ENCODE results near the gene STIM2.

The STIM2 gene

DNA sequence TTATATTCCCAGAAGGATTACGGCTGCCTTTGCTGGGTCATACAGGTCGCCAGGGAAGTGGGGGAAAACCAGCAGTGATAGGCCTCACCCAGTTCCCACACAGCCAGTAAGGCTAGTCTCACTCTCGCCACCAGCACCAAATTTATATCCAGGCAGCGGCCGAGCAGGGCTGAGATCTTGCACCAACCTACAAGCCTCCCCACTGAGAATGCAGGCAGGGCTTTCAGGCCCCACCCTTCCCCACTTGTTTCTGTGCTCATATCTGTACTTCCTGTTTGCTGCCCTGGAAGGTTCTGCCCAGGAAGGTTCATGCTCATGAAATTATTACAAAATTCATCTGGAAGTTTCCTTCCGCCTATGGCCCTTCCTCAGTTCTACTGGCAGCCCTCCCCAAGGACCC, 179.7 kb downstream of the STIM2 start:
- DNase-seq (ENCODE audit: low read depth): no peak

- no peak for DNase-seq (ENCODE audit: low read depth)
These were observed 181.8 kb downstream of the STIM2 start for GRCh38 chr4:27042411-27042810.

GRCh38 chr4:27043200-27043599, 182.6 kb downstream of the STIM2 start:
- no peak for DNase-seq (ENCODE audit: low read depth)

GRCh38 chr4:27046851-27047250, 186.2 kb downstream of the STIM2 start:
- DNase-seq (ENCODE audit: low read depth): no peak

DNA sequence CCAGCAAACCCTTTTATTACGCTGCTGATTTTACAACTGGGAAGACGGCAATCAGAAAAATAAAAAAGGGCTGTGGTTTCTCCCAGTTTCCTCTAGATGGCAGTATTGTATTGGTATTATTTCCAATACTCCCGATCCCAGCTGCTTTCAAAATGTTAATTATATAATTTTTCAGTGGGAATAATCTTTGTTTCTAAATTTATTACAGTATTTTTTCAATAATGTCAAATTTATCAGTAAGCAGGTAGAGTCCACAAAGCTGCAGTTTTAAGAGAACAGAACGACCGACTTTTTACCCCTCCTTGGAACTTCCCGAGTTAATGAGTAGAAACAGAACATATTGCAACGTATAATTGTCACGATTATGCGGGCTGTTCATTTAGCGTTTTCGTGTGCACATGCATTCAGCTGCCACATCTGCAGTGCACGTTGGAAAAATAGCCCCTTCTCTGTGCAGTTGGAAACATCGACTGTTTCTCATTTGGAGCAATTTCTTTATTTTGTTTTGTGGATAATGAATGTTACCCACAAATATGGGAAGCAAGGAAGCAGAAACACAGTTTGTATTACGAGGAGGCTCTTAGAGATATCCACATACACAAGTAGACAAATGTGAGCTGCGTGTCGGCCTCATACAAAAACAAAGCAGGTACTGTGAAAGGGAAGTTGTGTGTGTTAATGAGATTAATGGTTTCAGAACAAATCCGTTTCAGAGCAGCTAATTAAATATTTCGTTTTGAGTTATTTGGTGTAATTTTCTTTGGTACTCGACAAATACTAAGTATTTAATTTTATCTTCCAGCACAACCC, 188.0 kb downstream of the STIM2 start:
- DNase-seq (ENCODE audit: low read depth): peak; percentile 1

DNA sequence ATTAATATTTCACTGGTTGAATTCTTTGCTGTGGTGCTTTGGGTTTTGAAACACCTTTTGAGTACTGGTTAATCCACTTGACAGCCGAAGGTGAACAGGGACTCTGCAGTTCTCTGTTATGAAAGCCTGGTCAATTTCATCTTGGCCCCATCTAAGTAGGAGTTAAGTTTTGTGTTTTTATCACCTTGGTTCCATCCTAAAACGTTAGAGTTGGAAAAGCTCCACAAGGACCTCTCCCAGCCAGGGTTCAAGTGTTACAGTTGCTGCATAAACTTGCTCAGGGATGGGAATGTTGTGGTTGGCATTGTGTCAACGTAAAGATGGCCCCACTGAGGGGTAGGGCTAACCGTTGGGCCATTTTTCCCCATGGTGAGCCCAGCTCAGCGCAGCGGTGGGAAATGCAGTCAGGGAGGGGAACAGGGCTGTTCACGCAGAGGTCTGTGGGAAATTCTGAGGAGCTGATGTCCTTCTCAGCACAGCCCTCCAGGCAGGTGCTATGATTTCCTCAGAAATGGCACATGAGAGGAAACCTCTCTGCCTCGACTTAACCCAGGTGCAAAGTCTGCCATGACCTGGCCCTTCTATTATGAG, 188.7 kb downstream of the STIM2 start:
- DNase-seq (ENCODE audit: low read depth): no peak

DNA sequence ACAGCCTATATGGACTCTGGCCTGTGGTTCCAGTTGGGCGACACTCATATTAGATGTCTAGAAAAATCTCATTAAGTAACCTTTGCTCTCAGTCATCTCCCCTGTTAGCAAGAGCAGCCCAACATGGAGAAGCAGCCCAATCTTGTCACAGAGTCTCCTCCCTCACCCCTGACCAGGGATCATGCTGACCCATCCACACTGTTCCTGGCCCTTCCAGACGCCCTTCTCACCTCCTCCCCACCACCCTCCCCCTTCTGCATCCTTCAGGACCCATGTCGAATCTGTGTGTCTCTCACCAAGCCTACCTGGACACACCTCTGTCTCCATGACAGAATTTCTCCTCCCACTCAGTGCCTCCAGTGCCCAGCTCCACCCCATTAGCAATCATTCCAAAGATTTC, 190.1 kb downstream of the STIM2 start:
- no peak for DNase-seq (ENCODE audit: low read depth)

DNA sequence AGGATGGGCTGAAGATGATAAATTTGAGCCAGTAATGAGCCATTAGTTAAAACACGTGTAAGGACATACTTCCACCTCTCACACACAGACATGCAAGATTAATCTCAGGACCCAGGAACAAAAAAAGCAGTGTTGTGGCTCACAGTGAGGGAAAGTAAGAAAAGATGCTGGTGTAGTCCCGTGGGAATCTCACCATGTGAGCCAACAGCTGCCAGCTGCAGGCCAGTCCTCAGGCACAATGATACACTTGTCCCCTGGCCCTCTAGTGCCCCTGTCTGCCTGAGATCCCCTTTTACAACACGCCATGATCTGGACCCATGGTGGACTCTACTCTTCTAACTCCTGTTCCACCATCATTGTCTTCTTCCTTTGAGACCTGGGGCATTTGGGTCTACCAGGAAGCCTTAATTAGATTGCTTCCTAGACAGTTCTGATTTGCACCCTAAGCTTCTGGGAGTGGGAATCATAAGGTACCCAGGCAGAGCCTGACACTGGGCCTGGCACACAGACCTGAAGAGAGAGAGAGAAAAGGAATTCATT, 194.7 kb downstream of the STIM2 start:
- no peak for DNase-seq (ENCODE audit: low read depth)

DNA sequence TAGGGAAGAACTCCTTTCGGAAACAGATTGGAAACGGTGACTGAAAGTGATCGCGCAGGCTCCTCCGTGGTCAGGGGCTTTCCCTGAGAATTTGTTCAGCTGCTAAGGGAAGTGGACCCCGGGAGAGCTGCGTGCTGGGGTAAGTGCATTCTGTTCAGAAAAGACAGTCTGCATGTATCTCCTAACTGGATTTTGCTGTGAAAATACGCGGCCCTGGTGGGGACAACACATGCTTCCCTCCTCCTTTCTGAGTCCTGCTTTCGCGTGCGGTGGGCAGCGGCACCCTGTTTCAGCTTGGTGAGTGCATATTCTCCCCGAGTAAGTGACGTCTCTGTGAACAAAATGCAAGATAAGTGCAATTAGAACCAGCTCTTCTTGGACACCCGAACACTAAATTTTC, 195.6 kb downstream of the STIM2 start:
- no peak for DNase-seq (ENCODE audit: low read depth)

DNA sequence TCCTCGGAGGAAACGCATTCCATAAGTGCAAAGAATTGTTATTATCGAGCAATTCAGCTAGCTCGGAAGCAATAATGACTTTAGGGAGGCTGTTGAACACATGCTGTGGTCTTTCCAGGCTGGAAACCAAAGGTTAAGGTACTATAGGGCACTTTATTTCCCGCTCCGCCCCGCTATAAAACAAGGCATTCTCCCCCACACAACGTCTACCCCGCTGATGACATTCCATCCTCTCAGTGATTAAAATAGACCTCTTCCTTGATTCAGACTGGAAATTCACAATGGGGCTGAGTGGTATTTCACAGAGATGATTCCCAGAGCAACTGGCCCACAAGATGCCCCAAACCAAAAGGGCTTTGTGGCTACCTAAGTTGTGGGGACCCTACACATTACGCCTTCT, 196.4 kb downstream of the STIM2 start:
- no peak for DNase-seq (ENCODE audit: low read depth)

- no peak for DNase-seq (ENCODE audit: low read depth)
These were observed 197.0 kb downstream of the STIM2 start for GRCh38 chr4:27057662-27058061.

DNA sequence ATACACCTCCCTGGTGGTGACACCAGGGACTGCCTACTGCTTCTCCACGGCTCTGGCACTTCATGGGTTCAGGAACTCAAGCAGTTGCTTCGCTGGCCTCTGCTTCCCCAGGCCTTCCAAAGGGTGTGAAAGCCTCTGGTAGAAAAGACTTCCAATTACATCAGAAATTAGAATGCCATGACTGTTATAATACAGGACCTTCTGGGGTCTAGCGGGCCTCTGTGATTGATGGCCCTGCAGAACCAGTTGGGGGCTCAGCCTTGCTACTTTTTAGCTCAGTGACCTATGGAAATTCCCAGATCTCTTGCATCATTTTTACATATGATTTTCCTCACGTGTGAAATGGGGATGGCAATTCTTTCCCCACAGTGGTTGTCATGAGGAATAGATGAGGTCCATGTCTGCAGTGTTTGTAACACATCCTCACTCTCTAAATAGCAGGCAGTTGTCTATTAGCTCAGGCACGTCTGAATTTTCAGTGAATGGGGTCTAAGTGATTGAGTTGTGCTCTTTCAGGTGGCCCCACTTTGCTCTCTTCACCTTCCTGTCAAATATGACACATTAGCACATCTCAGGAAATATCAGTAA, 198.3 kb downstream of the STIM2 start:
- no peak for DNase-seq (ENCODE audit: low read depth)

GRCh38 chr4:27059446-27059845, 198.8 kb downstream of the STIM2 start:
- DNase-seq (ENCODE audit: low read depth): no peak

GRCh38 chr4:27062256-27062655, 201.6 kb downstream of the STIM2 start:
- DNase-seq (ENCODE audit: low read depth): no peak

DNA sequence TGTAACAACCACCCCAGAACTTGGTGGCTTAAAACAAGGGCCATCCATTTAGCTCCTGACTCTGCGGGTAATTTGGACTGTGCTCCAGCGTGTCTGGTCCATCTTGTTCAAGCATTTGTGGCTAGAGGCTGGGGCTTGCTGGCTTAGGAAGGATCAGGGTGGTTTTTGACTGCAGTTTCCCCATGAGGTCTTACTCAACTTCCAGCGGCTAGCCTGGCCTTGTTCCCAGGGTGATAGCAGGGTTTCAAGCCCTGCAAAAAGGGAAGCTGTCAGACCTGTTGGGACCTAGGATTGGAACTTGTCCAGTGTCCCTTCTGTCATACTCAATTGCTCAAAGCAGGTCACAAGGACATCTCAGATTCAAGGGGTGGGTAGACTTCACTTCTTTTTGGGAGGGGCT, 205.9 kb downstream of the STIM2 start:
- no peak for DNase-seq (ENCODE audit: low read depth)

- no peak for DNase-seq (ENCODE audit: low read depth)
These were observed 207.7 kb downstream of the STIM2 start for GRCh38 chr4:27068151-27068867.
